Retinal pigment epithelial cell (primary cell): ENCODE data around the gene RAB10.
A peak's percentile ranks its signal among the peaks of the same experiment; 100 is the strongest.
"Not testable (repeated sequence)": the region's sequence is repeated elsewhere in the genome, so short reads cannot be mapped to it uniquely, and the experiment has no call there.

Experiments
- DNase-seq: peaks from one replicate; pipeline ENCODE4 v3.0.0-alpha.2; 2010; ENCODE audit warnings: low read depth
- H3K4me3 ChIP-seq: 2 replicates; pipeline ENCODE4 v1.5.1; 2011; ENCODE audit warnings: mild to moderate bottlenecking, low read length, control low read depth, moderate library complexity
- TF ChIP-seq, protein P1 (sequence below): conservative IDR thresholded peaks from 2 replicates; pipeline ENCODE4 v1.5.1; 2011; ENCODE audit warnings: low read depth, low read length, control low read depth, inconsistent platforms

Gene RAB10

DNA sequence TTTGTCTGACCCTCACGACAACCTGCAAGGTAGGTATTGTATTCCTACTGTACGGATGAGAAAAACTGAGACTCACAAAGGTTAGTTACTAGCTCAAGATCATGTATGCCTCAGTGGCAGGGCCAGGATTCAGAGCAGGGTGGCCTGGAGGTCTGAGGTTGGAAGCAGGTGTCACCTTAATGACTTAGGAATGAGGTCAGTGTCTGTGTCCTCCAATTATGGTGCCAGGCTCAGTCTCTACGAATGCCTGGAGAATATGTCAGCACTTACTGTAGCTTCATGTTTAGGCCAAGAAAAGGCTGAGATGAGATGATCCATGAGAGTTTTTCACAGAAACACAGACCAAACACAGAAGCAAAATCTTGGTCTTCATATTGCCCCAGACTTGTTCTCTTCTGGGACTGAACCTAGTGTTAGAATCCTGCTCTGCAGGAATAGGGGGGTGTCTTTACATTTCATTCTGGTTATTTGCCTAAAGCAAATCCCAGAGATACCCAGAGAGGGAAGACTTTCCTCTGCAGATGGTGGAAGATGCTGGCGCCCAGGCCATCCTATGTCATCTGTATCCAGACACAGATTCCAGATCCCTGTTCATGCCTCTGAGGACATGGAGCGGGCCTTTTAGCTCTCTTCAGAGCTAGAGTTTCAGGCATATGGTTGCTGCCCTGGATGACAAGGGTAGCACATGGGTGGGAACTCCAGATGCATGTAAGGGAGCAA, 16.3 kb upstream of the RAB10 start:
- no peak overlapping the region for H3K4me3 ChIP-seq
- no peak for DNase-seq
- TF ChIP-seq, protein P1, sequence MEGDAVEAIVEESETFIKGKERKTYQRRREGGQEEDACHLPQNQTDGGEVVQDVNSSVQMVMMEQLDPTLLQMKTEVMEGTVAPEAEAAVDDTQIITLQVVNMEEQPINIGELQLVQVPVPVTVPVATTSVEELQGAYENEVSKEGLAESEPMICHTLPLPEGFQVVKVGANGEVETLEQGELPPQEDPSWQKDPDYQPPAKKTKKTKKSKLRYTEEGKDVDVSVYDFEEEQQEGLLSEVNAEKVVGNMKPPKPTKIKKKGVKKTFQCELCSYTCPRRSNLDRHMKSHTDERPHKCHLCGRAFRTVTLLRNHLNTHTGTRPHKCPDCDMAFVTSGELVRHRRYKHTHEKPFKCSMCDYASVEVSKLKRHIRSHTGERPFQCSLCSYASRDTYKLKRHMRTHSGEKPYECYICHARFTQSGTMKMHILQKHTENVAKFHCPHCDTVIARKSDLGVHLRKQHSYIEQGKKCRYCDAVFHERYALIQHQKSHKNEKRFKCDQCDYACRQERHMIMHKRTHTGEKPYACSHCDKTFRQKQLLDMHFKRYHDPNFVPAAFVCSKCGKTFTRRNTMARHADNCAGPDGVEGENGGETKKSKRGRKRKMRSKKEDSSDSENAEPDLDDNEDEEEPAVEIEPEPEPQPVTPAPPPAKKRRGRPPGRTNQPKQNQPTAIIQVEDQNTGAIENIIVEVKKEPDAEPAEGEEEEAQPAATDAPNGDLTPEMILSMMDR, result no peak

DNA sequence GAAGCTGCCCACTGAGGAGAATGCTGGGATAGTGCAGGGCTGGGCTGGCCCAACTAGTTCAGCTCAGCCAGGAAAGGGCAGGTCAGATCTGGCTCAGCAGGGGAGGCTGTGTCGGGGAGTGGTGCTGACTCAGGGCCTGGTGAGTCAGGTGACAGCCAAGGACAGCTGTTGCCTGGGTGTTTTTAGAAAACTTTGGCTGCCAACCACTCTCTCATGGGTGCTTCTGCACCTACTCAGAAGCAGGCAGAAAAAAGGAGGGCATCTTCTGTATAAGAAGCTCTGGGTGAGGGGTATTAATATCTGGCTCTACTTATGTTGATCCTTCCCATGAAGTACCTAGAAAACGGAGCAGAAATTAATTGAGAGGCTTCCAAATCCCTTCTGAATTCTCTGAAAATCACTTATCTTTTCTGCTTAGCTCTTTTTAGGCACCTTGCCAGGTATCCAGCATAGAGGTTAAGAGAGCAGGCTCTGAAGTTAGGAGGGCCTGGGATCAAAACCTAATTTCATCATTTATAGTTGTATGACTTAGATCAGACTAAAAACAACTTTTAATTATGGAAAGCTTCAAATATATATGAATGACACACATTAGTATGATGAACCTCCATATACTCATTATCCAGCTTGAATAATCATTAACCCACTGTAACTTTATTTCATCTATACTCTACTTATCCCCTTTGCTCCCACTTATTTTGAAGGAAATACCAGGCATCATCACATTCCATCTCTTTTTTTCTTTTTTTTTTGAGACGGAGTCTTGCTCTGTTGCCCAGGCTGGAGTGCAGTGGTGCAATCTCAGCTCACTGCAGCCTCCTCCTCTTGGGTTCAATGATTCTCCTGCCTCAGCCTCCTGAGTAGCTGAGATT, 15.5 kb upstream of the RAB10 start:
- TF ChIP-seq, protein P1, result no peak
- H3K4me3 ChIP-seq, result no peak overlapping the region
- DNase-seq, result peak; percentile 73

DNA sequence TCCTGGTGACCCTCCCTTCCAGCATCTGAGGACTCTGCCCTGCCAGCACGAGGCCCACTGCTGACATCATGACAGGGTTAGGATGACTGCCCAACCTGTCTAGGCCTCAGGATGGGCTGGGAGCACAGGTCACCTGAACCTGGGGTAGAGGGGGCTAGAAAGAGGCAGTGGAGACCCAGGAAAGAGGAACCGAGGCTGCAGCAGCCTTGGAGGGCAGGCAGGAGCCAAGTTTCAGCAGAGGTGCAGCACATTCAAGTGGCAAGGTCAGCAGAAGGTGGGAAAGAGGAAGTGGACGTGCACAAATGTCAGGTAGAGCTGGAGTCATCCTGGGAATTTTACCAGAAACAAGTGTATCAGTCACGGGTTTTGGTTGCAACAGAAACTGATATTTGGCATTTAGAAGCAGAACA, 13.6 kb upstream of the RAB10 start:
- DNase-seq, result no peak
- TF ChIP-seq, protein P1, result no peak
- H3K4me3 ChIP-seq, result no peak overlapping the region

DNA sequence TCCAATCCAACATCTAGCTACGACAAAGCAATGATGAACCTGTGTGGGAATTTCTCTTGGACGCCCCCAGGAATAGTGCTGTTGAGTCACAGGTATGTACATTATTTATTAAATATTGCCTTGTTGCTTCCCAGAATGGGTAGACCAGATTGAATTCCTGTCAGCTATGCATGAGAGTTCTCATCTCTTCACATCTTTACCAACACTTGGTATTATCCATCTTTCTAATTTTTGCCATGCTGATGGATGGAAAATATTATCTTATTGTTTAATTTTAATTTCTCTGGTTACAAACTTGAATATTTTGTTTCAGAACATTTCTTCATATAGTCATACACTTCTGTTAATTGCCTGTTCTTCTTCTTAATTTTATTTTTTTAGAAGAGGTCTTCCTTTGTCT, 9.6 kb upstream of the RAB10 start:
- no peak for DNase-seq
- TF ChIP-seq, protein P1, result no peak
- H3K4me3 ChIP-seq, result no peak overlapping the region

DNA sequence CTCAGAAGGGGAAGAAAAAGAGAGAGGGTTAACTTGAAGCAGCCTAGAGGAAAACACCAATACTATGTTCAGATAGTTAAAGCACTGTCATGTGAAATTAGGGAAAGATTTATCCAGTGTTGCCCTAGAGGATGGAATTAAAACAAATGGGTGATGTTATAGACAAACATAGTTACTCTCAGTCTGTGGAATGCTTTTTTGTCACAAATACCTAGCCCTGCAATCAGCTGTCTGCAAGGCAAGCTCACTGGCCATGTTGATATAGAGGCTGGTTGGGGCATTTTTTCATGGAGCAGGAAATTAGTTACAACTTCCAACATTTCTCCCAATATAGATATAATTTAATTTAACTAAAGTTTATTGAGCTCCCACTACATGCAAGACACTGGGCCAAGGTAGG, 8.4 kb upstream of the RAB10 start:
- DNase-seq, result no peak
- H3K4me3 ChIP-seq, result no peak overlapping the region
- TF ChIP-seq, protein P1, result no peak

DNA sequence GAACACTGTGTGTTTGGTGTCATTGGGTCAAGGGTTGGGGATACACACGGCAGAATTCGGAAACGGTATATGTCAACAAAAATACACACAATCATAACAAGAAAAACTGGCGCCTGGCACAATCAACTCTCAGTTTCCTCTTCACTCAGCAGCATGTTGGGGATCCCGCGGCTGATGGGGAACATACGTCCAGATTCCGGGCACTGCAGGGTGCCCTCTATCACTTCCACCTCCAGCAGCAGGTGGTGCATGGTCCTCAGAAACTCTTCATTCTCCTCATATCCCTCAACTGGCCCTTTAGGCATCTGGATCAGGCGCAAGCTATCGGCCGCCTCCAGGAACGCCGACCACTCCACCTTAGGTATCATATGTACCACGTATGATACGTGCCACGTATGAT, 5.8 kb upstream of the RAB10 start:
- H3K4me3 ChIP-seq, DNase-seq: not testable (repeated sequence)

DNA sequence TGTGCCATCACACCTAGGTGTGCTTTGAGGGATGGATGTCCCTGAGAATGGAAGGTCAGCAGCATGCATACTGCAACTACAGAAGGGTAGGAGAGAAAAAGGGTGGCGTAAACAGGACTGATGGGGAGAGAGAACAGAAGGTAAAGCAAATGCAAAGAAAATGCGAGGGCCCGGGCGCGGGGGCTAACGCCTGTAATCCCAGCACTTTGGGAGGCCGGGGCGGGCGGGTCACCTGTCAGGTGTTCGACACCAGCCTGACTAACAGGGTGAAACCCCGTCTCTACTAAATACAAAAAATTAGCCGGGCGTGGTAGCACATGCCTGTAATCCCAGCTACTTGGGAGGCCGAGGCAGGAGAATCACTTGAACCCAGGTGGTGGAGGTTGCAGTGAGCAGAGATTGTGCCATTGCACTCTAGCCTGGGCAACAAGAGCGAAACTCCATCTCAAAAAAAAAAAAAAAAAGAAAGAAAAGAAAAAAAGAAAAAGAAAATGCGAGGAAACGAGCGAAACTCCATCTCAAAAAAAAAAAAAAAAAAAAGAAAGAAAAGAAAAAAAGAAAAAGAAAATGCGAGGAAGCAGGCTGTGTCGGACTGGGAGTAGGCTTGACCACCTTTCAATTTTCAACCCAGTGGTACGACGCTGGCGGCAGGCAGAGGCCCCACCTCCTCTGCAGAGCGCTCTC, 1.2 kb upstream of the RAB10 start:
- not testable (repeated sequence) for DNase-seq
- peak overlapping the region; percentile 100 for H3K4me3 ChIP-seq
